ENCODE data around the gene MYL12A. TPM values are rescaled to one million over a fixed set of nuclear protein-coding genes. Genes with fewer than 3 reads are reported as not detected.
A peak's percentile ranks its signal among the peaks of the same experiment; 100 is the strongest.

MYL12A gene
- total RNA-seq, 1 experiment from 2014 or later: 230 TPM

- TF ChIP-seq ZNF138 (CRISPR knock-in tag; conservative IDR thresholded peaks at IDR 0.05) (no peak), ATF1 (CRISPR knock-in tag; IDR thresholded peaks at IDR 0.05) (no peak), AFF4 (CRISPR knock-in tag; IDR thresholded peaks at IDR 0.05; ENCODE audit: borderline replicate concordance) (no peak), ELF4 (CRISPR knock-in tag; IDR thresholded peaks at IDR 0.05; ENCODE audit: low read depth) (no peak)
Measured at GRCh38 chr18:3257627-3258120, 10.1 kb downstream of the MYL12A start (continued).

- TF ChIP-seq GRHL2 (CRISPR knock-in tag; IDR thresholded peaks at IDR 0.05; ENCODE audit: insufficient replicate concordance, severe bottlenecking) (no peak), NR1H2 (CRISPR knock-in tag; IDR thresholded peaks at IDR 0.05) (no peak), SMAD3 (CRISPR knock-in tag; IDR thresholded peaks at IDR 0.05; ENCODE audit: borderline replicate concordance) (no peak), ATF1 (CRISPR knock-in tag; IDR thresholded peaks at IDR 0.05) (no peak), ZNF263 (CRISPR knock-in tag; IDR thresholded peaks at IDR 0.05; ENCODE audit: low read depth) (no peak), ZBTB43 (CRISPR knock-in tag; IDR thresholded peaks at IDR 0.05) (no peak), ESRRA (CRISPR knock-in tag; IDR thresholded peaks at IDR 0.05; ENCODE audit: borderline replicate concordance) (no peak), ZNF219 (CRISPR knock-in tag; IDR thresholded peaks at IDR 0.05; ENCODE audit: borderline replicate concordance) (no peak), AFF4 (CRISPR knock-in tag; IDR thresholded peaks at IDR 0.05; ENCODE audit: borderline replicate concordance) (no peak), ZNF317 (CRISPR knock-in tag; IDR thresholded peaks at IDR 0.05; ENCODE audit: borderline replicate concordance, low read depth) (no peak), SP1 (CRISPR knock-in tag; conservative IDR thresholded peaks at IDR 0.05) (no peak), CTCF (IDR thresholded peaks at IDR 0.05) (no peak), FOXK1 (CRISPR knock-in tag; IDR thresholded peaks at IDR 0.05) (no peak)
- POLR2A ChIA-PET: interaction anchor here (1.1 to 1.5 kb wide), 4 partner anchors 13 to 342 kb away, joined by 3 to 5 read pairs (median 4); no protein-coding TSS in a partner anchor
- Mint-ChIP-seq H3K27ac (peak overlapping the region; percentile 99), H3K4me1 (peaks cover 38% of the 10 kb centered on the region), H3K36me3 (peaks cover 19% of the 10 kb centered on the region), H3K4me3 (peak overlapping the region; percentile 86), H3K27me3 (ENCODE audit: low read depth) (no peaks in the 10 kb centered on the region), H3K9me3 (no peaks in the 10 kb centered on the region)
- no peak for DNase-seq (ENCODE audit: low spot score)
- no peak for ATAC-seq
- CTCF ChIA-PET: no interaction called here
Measured at GRCh38 chr18:3260995-3261372, 13.4 kb downstream of the MYL12A start.
